ENCODE data around the gene ANKRD60.

GRCh38 chr20:58274384-58274783, 45.9 kb upstream of the ANKRD60 start:
- TF ChIP-seq CTCF (conservative IDR thresholded peaks at IDR 0.05 in 1 of 2, IDR thresholded peaks at IDR 0.05 in 1 of 2; ENCODE audit: low read depth in 1 of 2, low read length in 2 of 2) (no peak), EZH2 (IDR thresholded peaks at IDR 0.05; ENCODE audit: low read length, missing control alignments) (no peak)

Measured in fibroblast of lung (primary cell).